HG03457 (cell line): Measurements from ENCODE around the gene MSH5.

Experiments used
- ATAC-seq: cut with Tn5 transposase; IDR thresholded peaks from one replicate; pipeline ENCODE4 v1.9.1; 2021; ENCODE audit warnings: moderate number of reproducible peaks; ENCODE audit not compliant: unreplicated experiment

The MSH5 gene

GRCh38 chr6:31712296-31712695, 27.5 kb upstream of the MSH5 start:
- ATAC-seq, result no peak

- ATAC-seq, result no peak
Measured at GRCh38 chr6:31713465-31713864, 26.3 kb upstream of the MSH5 start.

DNA sequence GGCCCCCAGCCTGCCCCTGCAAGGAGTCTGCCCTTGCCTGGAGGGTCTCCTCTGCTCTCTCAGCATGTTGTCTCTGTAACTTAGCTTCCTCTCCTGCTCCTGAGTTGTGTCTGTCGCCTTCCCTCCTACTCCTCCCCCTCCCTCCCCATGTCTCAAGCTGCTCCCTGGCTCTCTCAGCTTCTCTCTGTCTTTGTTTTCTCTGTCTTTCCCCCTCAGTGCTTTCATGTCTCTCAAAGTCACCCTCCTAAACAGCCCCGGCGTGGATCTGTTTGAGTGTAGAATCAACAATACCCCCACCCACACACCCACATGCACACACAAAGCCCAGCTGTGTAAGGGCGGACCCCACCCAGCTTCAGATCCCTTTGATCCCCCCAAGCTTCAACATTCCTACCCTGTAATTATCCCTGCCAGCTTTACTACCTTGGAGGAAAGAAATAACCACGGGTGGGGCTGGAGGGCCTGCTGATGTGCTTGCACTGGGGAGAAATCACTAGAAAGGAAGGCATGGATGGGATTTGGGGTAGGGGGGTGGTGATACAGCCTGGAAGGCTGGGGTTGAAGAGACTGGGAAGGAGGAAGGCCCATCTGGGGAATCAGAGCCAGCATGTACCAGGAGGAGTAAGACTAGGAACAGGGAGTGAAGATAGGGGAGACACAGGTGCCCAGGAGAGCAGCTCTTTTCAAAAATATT, 25.7 kb upstream of the MSH5 start:
- no peak for ATAC-seq

DNA sequence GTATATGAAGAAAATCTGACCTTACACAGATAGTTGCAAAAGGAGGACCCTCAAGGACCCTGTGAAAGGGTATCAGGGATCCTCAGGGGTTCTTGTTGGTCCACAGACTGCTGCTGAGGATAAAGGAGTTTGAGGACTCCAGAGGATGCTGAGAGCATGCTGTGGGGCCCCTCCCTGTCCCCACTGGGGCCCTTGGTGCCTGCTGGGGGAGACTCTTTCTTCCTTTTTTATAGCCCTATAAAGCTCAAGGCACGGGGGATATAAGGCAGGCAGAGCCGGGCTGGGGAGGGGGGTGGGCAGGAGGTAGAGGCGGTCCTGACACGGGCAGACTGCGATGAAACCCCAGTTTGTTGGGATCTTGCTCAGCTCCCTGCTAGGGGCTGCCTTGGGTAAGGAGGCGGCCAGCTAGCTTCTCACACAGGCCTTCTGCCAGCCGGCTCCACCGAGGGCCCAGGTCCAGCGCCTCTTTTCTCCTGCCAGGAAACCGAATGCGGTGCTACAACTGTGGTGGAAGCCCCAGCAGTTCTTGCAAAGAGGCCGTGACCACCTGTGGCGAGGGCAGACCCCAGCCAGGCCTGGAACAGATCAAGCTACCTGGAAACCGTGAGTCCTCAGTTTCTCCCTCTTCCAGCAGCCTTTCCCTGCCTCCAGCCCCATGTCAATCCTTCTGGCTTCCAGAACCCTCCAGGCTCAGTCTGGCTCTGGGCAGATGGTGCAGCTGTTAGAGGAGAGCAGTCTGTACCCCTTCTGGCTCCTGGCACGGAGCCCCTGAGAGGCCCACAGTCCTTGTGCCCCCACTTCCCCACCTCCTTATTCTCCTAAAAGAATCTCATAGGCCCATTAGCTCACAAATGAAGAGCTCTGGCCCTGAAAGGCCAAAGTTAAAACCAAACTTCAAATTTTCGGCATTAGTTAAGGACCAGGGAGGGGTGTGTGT, 24.5 kb upstream of the MSH5 start, which contains the start of gene LY6G6D:
LY6G6D (plus strand) TSS at position 327 of the 937 bp plus-strand sequence; CDS start at position 335, 8 bp downstream.
- no peak for ATAC-seq

GRCh38 chr6:31717499-31718222, 22.1 kb upstream of the MSH5 start:
- ATAC-seq, result no peak

DNA sequence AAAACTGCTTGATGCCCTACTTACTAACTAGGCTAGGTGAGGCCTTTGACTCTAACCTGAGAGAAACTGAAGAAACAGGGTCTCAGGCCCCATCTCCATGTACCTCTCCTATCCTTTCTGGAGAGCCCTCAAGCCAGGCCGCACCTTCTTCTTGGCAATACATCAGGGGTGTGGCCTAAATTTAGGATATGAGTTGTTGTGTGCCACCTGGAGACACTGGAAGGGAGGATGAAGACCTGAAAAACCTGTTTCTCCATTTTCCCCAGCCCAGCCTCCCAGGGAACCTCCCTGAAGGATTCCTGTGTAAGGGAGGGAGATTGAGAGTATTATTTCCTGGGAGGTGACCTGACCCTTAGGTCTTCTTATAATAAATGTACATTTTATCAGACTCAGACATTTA, 21.5 kb upstream of the MSH5 start:
- no peak for ATAC-seq

GRCh38 chr6:31719001-31719400, 20.8 kb upstream of the MSH5 start:
- no peak for ATAC-seq

- ATAC-seq, result no peak
Measured at GRCh38 chr6:31720196-31720770, 19.5 kb upstream of the MSH5 start.

DNA sequence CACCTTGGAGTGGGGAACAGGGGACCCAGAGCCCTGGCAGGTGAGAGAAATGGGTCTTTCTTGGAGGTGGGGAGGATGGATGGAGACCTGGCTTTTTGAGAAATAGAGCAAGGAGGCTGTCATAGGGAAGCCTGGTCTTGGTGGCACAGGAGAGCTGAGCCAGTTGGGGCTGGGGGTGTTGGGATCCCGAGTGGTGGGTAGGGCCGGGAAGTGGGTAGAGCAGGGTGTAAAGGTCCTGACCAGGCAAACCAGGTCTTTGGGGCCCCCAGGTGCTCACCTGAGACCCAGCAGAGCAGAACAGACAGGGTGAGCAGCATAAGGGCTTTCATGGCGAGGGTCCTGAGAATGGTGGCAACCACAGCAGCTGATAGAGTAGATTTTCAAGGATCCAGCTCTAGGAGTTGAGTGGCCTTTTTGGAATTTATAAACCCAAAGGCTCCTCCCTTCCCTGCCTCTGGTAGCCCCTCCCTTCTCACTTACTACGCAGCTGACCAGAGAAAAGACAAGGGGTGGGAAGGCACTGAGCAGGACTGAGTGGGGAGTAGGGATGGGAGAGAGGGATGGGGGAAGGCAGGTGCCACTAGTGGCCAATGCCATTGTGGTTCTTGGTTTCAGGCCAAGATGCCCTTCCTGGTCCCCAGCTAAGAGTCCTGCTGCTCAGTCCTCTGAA, 18.3 kb upstream of the MSH5 start, which contains the start of gene LY6G6C:
LY6G6C (minus strand) TSS at position 396 of the 670 bp plus-strand sequence; CDS start at position 329, 67 bp downstream.
- no peak for ATAC-seq

DNA sequence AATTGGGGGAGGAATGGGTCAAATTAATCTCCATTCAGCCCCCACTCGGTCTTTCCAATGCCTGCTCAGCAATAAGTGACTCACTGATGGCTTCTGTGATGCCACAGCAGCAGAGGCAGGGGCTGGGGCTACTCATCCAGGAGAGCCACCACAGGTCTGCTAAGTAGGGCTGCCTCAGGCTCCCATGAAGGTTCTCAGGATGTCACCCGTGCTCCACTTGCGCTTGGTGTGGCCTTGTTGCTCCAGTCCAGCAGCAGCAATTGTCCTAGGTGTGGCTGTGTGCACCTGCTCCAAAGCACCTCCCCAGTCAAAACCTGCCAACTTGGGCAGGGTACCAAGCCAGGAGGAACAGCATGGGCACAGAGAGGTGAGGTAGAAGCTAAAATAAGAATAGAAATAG, 17.6 kb upstream of the MSH5 start:
- ATAC-seq, result no peak

GRCh38 chr6:31723245-31723979, 16.4 kb upstream of the MSH5 start, which contains the start of gene MPIG6B:
Gene MPIG6B (plus strand): TSS chr6:31723373. CDS start chr6:31723384, 11 bp downstream.
- no peak for ATAC-seq

- no peak for ATAC-seq
Measured at GRCh38 chr6:31723980-31724691, 15.7 kb upstream of the MSH5 start.

DNA sequence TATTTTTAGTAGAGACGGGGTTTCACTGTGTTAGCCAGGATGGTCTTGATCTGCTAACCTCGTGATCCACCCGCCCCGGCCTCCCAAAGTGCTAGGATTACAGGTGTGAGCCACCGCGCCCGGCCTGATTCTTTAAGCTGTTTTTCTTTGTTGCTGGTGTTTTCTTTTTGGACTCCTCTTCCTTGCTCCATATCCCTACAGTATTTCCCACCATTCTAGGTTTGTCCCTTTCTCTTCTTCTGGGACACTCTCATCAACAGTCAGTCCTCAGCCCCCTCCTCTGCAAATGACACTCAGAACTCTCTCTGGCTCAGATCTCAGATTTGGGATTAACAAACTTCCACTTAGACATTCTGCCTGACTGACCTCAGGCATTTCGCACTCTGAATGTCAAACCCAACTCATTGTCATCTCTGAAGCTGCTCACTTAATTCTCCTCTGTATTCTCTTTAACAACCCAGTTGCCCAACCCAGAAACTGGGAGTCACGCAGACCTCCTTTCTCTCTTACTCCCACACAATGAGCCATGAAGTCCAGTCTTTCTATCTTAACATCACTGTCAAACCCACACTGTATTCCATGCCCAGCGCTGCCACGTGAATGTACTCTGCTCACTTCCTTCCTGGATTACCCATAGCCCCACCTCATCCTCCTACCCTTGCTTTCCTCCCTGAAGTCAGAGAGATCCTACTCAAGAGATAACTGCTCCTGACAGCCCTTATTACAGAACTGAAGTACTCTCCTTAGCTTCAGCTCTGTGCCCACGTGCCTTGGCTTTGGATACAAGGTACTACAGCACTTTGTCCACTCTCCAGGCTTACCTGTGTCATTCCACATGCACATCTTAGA, 14.1 kb upstream of the MSH5 start:
- no peak for ATAC-seq

DNA sequence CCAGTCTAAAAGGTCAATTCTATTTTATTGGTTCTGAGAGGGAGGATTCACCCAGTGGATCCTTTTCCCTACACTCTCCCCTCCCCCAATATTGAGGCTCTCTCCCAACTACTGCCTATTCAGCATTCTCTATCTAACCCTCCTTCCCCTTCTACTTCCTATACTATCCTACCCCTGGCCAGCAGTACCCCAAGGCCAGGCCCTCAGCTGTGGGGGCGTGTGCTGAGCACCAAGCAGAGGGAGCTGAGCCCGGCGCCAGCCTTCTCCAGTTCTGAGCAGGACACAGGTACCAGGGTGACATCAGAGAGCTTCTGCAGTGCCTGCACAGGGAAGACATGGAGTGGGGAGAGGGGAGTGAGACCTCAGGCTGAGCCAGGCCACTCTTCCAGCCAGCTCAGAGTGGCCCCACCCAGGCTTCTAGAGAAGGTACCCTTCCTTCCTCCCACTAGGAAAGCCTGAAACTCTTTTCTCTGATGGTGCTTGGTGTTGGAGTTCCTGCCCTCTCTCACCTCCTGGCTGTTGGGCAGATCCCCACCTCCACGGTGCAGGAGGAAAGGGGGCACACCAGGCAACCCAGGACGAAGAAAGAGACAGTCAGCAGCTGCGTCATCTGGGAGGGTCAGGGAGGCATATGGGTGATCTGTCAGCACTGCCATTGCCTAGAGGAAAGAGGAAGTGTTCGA, 12.6 kb upstream of the MSH5 start:
- ATAC-seq, result no peak

DNA sequence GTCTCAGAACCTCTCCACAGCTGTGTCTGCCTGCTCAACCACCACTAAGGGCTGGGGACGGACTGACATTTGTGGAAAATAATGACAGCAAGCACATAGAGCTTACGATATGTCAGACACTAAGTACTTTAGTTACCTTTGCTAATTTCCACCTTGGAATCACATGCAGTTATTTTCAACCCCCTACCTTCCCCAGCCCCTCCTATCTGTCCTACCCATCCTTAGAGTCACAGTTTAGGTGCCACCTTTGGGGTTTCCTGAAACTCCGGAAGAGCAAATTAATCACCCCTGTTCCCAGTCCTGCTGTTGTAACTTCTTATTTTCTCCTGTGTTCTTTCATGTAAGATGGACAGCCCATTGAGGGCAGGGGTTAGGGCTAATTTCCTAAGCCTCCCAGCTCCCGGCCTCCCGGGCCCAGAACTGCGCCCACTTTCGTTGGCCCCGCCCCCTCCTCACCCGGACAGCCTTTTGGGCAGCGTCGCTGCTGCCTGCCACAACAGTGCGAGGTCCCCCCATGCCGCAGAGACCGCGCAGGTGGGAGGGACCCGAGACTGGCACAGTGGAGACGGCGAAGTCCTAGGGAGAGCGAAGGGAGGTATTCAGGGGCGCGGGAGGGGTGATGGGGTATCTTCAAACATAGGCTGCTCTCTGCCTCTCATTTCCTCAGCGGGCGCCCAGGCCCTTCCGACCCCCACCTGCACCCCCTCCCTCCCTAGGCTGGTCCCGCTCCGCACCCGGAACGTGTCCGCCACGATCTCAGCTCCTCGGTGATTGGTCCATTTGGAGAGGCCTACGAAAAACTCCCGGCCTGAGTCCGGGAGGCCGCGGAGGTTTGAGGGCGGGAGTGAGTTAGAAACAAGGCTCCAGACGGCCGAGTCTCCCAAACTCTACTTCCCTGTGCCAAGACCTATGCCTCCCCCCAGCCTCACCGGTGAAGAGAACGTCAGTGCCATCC, 11.8 kb upstream of the MSH5 start:
- ATAC-seq, result no peak

GRCh38 chr6:31728767-31729514, 10.9 kb upstream of the MSH5 start, which contains the start of gene DDAH2:
Gene DDAH2 (minus strand): TSS chr6:31729299. CDS start chr6:31729161, 138 bp downstream.
- no peak for ATAC-seq
